Subcutaneous adipose tissue (tissue), 4 donors: ENCODE results near the gene TFDP1. TPM values are rescaled to one million over a fixed set of nuclear protein-coding genes. Genes with fewer than 3 reads are reported as not detected.

Experiments
- CTCF ChIP-seq: fragments of 450-650 bp; IDR thresholded peaks from one replicate; pipeline ENCODE4 v1.5.1; 2016; ENCODE audit warnings: low read depth, mild to moderate bottlenecking, control low read depth, antibody characterized with exemption, moderate library complexity
- total RNA-seq, 4 donors: library from RNA; depleted of rRNA; stranded (reverse); fragments of >200 nt; gene quantifications; one replicate each; pipeline ENCODE4 v1.1.0, GENCODE V29; 2016

Gene TFDP1
- total RNA-seq, 4 donors from 2014 or later = 26.2 to 59.5 (median 27.8) TPM

- TF ChIP-seq CTCF = no peak
Observed at GRCh38 chr13:113546571-113547237, 37.8 kb upstream of the TFDP1 start.

GRCh38 chr13:113547238-113547971 is 37.1 kb upstream of the TFDP1 start:
- no peak for TF ChIP-seq CTCF

- TF ChIP-seq CTCF = no peak
Observed at GRCh38 chr13:113548171-113548641, 36.3 kb upstream of the TFDP1 start.

- TF ChIP-seq CTCF = no peak
Observed at GRCh38 chr13:113548778-113549621, 35.6 kb upstream of the TFDP1 start.

- no peak for TF ChIP-seq CTCF
Observed at GRCh38 chr13:113550453-113550852, 34.1 kb upstream of the TFDP1 start.

GRCh38 chr13:113551081-113552000 is 33.2 kb upstream of the TFDP1 start:
- TF ChIP-seq CTCF = no peak
